Hepatocyte (in vitro differentiated cells): ENCODE data around the gene NRG2. TPM values are rescaled to one million over a fixed set of nuclear protein-coding genes. Genes with fewer than 3 reads are reported as not detected.

Experiments
- DNase-seq: peaks from one replicate; pipeline ENCODE4 v3.0.0-alpha.2; 2016; ENCODE audit warnings: low spot score
- H2AFZ ChIP-seq: fragments of 200-600 bp; sonication (generic); 2 replicates; pipeline ENCODE4 v1.6.0; 2016; ENCODE audit warnings: antibody characterized with exemption, mild to moderate bottlenecking
- H3K27ac ChIP-seq: fragments of 200-600 bp; sonication (generic); 2 replicates; pipeline ENCODE4 v1.5.1; 2016; ENCODE audit warnings: mild to moderate bottlenecking
- H3K27me3 ChIP-seq: fragments of 200-600 bp; sonication (generic); 2 replicates; pipeline ENCODE4 v1.6.1; 2016
- H3K36me3 ChIP-seq: fragments of 200-600 bp; sonication (generic); replicated peaks from 2 replicates; pipeline ENCODE4 v1.5.1; 2016; ENCODE audit warnings: low read depth; ENCODE audit not compliant: insufficient read depth
- H3K4me1 ChIP-seq: fragments of 200-600 bp; sonication (generic); 2 replicates; pipeline ENCODE4 v1.5.1; 2016; ENCODE audit warnings: mild to moderate bottlenecking, moderate library complexity; ENCODE audit not compliant: insufficient read depth
- H3K4me2 ChIP-seq: fragments of 200-600 bp; sonication (generic); 2 replicates; pipeline ENCODE4 v1.6.0; 2016
- H3K4me3 ChIP-seq: fragments of 200-600 bp; sonication (generic); 2 replicates; pipeline ENCODE4 v1.5.1; 2016; ENCODE audit warnings: mild to moderate bottlenecking
- H3K79me2 ChIP-seq: fragments of 200-600 bp; sonication (generic); 2 replicates; pipeline ENCODE4 v1.6.0; 2017; ENCODE audit warnings: mild to moderate bottlenecking
- H3K9me2 ChIP-seq: fragments of 200-600 bp; sonication (generic); replicated peaks from 2 replicates; pipeline ENCODE4 v1.6.0; 2017; ENCODE audit warnings: mild to moderate bottlenecking; ENCODE audit not compliant: insufficient read depth
- H3K9me3 ChIP-seq: fragments of 200-600 bp; sonication (generic); 2 replicates; pipeline ENCODE4 v1.5.1; 2016; ENCODE audit warnings: low read depth, mild to moderate bottlenecking
- H4K20me1 ChIP-seq: fragments of 200-600 bp; sonication (generic); 2 replicates; pipeline ENCODE4 v1.6.0; 2016; ENCODE audit warnings: mild to moderate bottlenecking; ENCODE audit not compliant: insufficient read depth, poor library complexity, severe bottlenecking
- CTCF ChIP-seq: fragments of 200-600 bp; sonication (generic); IDR thresholded peaks from 2 replicates; pipeline ENCODE4 v1.5.1; 2016; ENCODE audit warnings: antibody characterized with exemption, mild to moderate bottlenecking; ENCODE audit not compliant: poor library complexity
- EZH2 ChIP-seq: fragments of 200-600 bp; sonication (generic); IDR thresholded peaks from 2 replicates; pipeline ENCODE4 v1.6.1; 2016; ENCODE audit warnings: antibody characterized with exemption, mild to moderate bottlenecking, borderline replicate concordance
- EZH2phosphoT487 ChIP-seq: fragments of 200-600 bp; sonication (generic); IDR thresholded peaks from one replicate; pipeline ENCODE4 v1.6.1; 2018; ENCODE audit warnings: antibody characterized with exemption, mild to moderate bottlenecking, low read depth, moderate library complexity; ENCODE audit not compliant: unreplicated experiment, severe bottlenecking
- WGBS: methylation state at CpG from one replicate; pipeline ENCODE4 v1.1.6; 2016; ENCODE audit warnings: low lambda C conversion rate; ENCODE audit errors: missing lambda C conversion rate; 5-methylcytosine and 5-hydroxymethylcytosine counted together
- polyA plus RNA-seq: library from polyadenylated mRNA; unstranded; fragments of >200 nt; fragmentation: Nextera tagmentation; extraction: Ambion mirVana; gene quantifications from 2 replicates; pipeline ENCODE4 v1.2.1, GENCODE V29; 2016
- total RNA-seq: library from RNA; depleted of rRNA; stranded (reverse); fragments of >200 nt; gene quantifications from 2 replicates; pipeline ENCODE4 v1.2.3, GENCODE V29; 2014

Gene NRG2
- total and polyA plus RNA-seq, 2 experiments from 2014 or later = 1.4 to 1.5 TPM

- Histone ChIP-seq H2AFZ (no peak overlapping the region), H3K27ac (no peak overlapping the region), H3K79me2 (no peaks in the 10 kb centered on the region), H4K20me1 (no peaks in the 10 kb centered on the region), H3K4me1 (no peaks in the 10 kb centered on the region), H3K4me2 (no peak overlapping the region), H3K4me3 (no peak overlapping the region), H3K9me2 (no peaks in the 10 kb centered on the region), H3K9me3 (no peaks in the 10 kb centered on the region), H3K27me3 (no peaks in the 10 kb centered on the region), H3K36me3 (no peaks in the 10 kb centered on the region)
- TF ChIP-seq EZH2phosphoT487 (no peak), CTCF (no peak), EZH2 (no peak)
- WGBS = 90% methylated on average over 4 of the region's 4 CpGs
- no peak for DNase-seq
These were observed 86.8 kb downstream of the NRG2 start for GRCh38 chr5:139956342-139956741.

- Histone ChIP-seq H3K4me3 (no peak overlapping the region), H3K27me3 (no peaks in the 10 kb centered on the region), H3K36me3 (no peaks in the 10 kb centered on the region), H2AFZ (no peak overlapping the region), H3K4me2 (no peak overlapping the region), H3K27ac (no peak overlapping the region), H3K9me2 (no peaks in the 10 kb centered on the region), H3K9me3 (no peaks in the 10 kb centered on the region), H4K20me1 (no peaks in the 10 kb centered on the region), H3K4me1 (no peaks in the 10 kb centered on the region), H3K79me2 (no peaks in the 10 kb centered on the region)
- 40% methylated on average over 5 of the region's 5 CpGs for WGBS
- no peak for TF ChIP-seq EZH2phosphoT487
- TF ChIP-seq CTCF = no peak
- TF ChIP-seq EZH2 = no peak
- DNase-seq = no peak
These were observed 87.4 kb downstream of the NRG2 start for GRCh38 chr5:139955616-139956273.

GRCh38 chr5:139955053-139955605 is 88.0 kb downstream of the NRG2 start:
- no peak overlapping the region for H2AFZ ChIP-seq

More at GRCh38 chr5:139955053-139955605, 88.0 kb downstream of the NRG2 start:
- no peaks in the 10 kb centered on the region for H3K9me2 ChIP-seq
- H3K27ac ChIP-seq = no peak overlapping the region
- H3K4me2 ChIP-seq = no peak overlapping the region
- H4K20me1 ChIP-seq = no peaks in the 10 kb centered on the region
- whole genome bisulfite sequencing = 81% methylated on average over 5 of the region's 5 CpGs
- no peaks in the 10 kb centered on the region for H3K4me1 ChIP-seq
- H3K79me2 ChIP-seq = no peaks in the 10 kb centered on the region
- H3K36me3 ChIP-seq = no peaks in the 10 kb centered on the region
- H3K9me3 ChIP-seq = no peaks in the 10 kb centered on the region
- no peaks in the 10 kb centered on the region for H3K27me3 ChIP-seq
- no peak overlapping the region for H3K4me3 ChIP-seq
- TF ChIP-seq EZH2phosphoT487 = no peak
- no peak for TF ChIP-seq EZH2
- TF ChIP-seq CTCF = no peak
- no peak for DNase-seq
